Esophagus mucosa (tissue), 1 donor: ENCODE data around the gene GPRC5C. TPM values are rescaled to one million over a fixed set of nuclear protein-coding genes. Genes with fewer than 3 reads are reported as not detected.
"Not testable (repeated sequence)": the region's sequence is repeated elsewhere in the genome, so short reads cannot be mapped to it uniquely, and the experiment has no call there.

Experiments
- ATAC-seq: fragments of 200-7000 bp; cut with Tn5 transposase; one replicate; pipeline ENCODE4 v1.9.1; 2020
- total RNA-seq: library from RNA; stranded (reverse); gene quantifications from one replicate; pipeline ENCODE4 v1.2.4, GENCODE V29; 2023
- donor health status: DM: yes; HTN: yes; CAD: no.

Gene GPRC5C, protein sequence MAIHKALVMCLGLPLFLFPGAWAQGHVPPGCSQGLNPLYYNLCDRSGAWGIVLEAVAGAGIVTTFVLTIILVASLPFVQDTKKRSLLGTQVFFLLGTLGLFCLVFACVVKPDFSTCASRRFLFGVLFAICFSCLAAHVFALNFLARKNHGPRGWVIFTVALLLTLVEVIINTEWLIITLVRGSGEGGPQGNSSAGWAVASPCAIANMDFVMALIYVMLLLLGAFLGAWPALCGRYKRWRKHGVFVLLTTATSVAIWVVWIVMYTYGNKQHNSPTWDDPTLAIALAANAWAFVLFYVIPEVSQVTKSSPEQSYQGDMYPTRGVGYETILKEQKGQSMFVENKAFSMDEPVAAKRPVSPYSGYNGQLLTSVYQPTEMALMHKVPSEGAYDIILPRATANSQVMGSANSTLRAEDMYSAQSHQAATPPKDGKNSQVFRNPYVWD
- 13.0 TPM for total RNA-seq

DNA sequence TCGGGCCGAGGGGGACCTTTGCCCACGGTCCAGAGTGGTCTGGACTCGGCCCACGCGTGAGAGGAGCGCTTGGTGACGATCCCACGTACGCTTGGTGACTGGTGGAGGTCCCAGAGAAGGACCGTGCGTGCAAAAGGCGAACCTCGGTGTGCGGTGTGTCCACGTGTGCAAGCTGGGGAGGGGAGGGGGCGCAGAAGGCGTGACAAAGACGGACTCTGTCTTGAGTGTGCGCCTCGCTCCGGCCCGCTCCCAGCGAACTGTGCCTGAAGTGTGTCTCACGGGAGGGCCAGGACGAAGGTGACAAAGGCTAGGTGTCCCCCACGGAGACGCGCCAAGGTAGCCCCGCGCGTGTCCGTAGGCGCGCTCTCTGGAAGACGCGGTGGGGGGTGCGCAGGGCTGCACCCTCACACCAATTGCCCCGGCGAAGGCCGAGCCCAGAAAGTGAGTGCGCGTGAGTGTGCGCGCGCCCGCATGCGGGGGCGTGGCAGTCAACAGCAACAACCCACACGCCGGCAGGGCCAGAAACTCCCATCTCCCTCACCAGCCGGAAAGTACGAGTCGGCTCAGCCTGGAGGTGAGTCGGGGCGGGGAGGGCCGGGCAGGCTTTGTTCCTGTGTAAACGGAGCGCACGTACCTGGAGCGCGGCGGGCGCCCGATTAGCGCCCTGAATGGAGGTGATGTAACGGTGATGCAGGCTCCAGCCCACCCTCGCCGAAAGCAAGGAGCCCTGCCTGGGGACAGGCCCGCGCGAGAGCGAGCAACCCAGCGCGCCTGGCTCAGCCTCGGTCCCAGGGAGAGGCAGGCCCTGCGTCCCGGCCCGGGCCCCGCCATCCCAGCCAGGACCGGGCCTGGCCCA is at the start of gene GPRC5C:
Gene GPRC5C (plus strand): TSS at position 521 of the 856 bp plus-strand sequence. CDS start 7,689 bp downstream, outside the sequence.
- peak; percentile 79 for ATAC-seq

DNA sequence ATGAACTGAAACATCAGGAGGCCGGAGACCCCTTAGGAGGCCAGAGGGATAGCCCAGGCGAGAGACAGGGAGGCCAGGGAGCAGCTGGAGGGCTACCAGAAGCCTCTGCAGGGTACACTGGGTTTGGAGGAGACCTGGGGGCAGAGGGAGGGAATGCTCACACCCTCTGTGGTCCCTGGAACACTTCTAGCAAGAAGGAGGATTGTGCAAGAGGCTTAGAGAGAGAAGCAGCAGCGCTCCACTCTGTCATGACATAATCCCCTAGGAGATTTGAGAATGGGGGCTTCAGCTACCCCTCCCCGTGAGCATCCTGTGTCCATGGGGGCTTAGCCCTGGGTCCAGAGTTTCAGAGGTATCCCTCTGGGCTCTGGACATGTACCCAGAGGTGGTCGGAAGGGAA is 48.7 kb upstream of the GPRC5C start:
- no peak for ATAC-seq

DNA sequence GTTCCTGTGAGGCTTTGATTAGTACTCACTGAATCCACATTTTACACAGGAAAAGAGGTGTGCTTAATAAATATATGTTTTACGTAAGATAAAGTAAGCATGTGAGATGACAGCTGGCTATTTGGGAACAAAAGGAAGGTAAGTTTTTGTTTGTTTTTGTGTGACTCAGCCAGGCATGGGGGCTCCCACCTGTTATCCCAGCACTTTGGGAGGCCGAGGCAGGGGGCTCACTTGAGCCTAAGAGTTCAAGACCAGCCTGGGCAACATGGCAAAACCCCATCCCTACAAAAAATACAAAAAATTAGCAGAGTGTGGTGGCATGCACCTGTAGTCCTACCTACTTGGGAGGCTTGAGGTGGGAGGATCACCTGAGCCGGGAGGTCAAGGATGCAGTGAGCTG is 46.7 kb upstream of the GPRC5C start:
- no peak for ATAC-seq

DNA sequence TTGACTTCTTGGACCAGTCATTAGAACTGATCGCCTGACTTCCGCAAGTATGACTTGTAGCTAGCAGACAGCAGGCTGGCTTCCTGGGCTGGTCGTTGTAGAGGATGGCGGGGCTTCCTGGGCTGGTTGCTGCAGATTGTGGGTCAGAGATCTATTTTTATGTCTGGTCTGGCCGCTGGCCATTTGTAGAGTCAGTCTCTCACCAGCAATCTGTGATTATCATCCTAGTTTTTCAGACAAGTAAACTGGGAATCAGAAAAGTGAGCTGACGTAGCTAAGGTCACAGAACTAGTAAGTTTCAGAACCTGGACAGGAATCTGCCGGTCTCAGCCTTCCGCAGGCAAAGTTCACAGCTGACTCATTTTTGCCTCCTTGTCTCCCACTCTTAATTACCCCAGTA is 45.5 kb upstream of the GPRC5C start:
- ATAC-seq, result no peak

DNA sequence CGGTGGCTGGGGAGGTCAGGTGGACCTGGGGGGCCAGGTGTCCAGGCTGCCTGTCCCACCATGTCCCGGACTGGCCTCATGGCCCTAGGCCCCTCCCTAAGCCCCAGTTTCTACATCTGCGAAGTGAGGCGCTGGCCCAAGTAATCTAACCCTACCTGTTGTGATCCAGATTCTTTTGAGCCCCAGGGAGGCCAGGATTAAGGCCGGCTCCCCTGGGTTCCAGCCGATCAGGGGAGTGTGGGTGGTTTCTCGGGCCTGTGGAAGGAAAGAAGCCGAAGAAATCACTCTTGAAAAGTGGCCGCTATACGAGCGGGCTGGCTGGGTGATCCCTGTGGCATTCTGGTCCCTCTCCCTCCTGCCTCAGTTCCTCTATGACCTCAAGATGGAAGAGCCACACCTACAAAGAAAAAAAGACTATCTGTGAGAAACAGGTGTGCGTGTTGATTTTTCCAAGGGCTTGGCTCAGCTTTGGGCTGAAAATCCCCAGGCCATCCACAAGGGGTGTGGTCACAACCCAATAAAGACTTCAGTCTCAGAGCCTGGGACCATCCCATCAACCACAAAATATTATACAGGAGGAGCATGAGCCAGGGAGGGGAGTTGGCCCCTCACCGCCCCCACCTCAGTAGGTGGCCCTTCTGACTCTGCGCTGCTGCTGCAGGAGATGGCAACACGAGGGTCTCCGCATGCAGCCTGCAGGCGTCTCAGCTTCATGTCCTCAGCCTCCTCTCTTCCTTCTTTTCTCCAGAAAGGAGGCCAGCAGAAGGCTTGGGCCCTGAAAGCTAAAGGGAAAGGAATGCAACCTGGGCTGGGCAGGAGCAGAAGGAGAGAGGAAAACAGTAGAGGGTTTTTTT is 44.3 kb upstream of the GPRC5C start:
- ATAC-seq, result no peak

DNA sequence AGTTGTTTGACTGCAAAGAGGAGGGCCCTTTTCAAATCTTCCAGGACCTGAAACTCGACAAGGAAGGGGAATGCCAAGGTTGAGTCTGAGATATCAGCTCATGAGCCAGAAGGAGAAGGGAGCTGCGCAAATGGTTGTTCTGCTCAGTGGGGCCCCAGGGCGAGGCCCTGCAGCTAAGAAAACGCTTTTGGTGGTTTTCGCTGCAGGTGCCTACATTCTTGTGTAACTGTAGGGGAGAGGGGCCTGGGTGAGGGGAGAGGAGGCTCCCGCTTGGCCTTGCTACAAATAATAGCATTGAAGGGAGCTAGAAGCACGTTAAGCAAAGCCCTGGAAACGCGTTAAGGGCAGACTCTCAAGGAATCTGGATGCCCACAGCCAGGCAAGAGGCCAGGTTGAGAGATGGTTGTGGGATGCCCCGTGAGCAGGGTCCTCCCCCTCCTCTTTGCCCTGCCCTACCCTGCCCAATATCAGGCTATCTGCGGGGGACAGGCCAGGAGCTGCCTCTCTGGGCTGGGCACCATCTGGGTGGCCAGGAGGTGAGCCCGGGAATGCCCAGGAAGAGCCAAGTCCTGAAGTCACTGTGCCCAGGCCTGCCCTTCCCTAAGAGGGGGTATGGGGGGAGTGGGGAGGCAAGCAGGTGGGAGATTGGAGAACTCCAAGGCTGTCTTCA is 42.7 kb upstream of the GPRC5C start:
- no peak for ATAC-seq

DNA sequence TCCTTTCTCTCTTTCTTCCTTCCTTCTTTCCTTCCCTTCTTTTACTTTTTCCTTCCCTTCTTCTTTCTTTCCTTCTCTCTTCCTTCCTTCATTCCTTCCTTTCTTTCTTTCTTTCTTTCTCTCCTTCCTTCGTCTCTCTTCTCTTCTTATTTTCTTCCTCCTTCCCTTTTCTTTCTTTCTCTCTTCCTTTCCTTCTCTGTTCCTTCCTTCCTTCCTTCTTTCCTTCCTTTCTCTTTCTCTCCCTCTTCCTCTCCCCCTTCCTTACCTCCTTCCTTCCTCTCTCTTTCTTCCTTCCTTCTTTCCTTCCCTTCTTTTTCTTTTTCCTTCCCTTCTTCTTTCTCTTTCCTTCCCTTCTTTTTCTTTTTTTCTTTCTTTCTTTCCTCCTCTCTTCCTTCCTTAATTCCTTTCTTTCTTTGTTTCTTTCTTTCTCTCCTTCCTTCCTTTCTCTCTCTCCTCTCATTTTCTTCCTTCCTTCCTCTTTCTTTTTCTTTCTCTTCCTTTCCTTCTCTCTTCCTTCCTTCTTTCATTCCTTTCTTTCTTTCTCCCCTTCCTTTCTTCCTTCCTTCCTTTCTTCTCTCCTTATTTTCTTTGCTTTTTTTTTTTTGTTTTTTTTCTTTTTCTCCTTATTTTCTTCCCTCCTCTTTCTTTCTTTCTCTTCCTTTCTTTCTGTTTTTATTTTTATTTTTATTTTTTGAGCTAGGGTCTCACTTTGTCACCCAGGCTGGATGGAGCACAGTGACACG is 41.8 kb upstream of the GPRC5C start:
- ATAC-seq, result no peak

DNA sequence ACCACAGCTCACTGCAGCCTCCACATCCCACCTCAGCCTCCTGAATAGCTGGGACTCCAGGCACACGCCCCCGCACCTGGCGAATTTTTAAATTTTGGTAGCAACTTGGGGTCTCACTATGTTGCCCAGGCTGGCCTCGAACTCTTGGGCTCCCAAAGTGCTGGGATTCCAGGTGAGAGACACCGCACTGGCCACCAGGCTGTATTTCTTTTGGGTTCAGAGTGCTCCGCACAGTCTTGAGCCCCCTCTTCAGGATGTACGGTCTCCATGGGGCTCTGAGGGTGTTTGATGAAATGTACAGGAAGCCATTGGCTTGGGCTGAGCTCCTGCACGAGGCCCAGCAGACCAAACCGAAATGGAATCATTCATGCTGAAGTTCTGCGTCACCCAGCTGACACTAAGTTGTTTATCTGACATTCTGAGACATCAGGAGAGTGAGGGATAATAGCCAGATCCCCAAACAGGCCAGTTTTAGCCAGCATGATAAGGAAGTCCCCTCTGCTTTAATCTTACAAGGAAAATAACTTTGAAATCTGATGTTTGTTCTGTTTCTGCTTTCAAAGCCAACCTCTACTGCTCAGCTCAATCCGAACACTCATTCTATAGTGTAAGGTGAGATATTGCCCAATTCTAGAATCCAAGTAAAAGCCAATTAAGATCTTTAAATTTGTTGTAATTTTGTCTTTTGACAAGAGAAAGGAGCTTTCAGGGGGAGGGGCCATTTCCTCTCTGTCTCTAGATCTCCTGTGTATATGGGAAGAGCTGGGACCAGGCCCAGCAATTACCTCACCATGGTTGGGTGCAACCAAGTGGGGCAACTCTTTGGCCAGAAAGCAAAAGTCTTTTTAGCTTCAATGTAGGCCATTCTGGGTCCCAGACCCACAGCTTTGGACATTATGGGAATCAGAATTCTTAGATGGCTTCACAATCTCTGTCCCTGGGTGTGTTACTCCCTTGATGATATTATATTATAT is 40.9 kb upstream of the GPRC5C start:
- ATAC-seq, result no peak

DNA sequence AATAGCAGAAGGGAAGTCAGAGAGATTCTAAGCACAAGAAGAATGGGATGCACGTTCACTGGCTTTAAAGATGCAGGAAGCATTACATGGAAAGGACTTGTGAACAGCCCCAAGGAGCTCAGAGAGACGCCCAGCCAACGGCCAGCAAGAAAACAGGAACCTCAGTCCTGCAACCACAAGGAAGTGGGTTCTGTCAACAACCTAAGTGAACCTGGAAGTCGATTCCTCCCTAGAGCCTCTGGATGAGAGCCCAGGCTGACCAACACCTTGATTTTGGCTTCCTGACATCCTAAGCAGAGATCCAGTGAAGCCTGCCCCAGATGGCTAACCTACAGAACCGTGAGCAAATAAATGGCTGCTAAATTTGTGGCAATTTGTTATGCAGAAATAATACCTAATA is 40.1 kb upstream of the GPRC5C start:
- ATAC-seq, result no peak

DNA sequence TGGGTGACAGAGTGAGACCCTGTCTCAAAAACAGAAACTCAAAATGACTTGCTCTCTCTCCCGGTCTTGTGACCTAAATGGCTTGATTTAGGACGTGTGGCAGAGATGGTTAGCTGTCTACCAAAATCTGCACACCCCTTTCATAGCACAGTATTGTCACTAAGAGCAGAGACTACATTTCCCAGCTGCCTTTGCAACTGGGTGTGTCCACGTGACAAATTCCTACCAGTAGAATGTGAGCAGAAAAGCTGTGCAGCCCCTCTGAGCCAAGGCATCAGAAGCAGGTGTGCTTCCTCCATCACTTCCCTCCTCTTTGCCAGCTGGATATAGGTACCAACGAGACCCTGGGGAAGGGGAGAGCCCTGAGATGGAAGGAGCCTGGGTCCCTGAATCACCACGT is 39.0 kb upstream of the GPRC5C start:
- ATAC-seq, result no peak

DNA sequence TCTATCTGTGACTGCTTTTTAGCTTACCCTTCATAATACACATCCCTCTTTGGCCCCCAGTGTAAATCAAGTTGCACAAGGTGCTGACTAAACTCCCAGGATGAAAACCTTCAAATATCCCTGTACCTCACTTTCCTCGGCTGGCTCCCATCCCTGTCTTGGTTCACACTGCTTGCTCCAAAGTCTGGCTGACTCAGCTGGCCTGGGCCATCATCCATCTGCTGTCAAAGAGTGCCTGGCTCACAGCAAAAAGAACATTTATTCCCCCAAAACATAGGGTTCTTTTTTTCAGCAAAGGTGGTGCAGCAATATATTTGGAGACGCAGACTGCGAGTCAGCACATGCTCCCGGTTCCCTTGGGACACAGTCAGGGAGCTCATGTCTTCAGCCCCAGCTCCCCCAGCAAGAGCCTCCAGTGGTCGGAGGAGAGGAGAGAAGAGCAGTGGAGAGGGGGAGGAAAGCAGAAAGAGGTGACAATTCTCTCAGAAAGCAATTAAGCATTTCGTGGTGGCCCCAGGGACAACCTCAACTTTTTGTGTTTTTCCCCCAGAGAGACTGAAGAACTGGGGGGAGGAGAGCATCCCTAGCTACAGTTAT is 38.4 kb upstream of the GPRC5C start:
- no peak for ATAC-seq

DNA sequence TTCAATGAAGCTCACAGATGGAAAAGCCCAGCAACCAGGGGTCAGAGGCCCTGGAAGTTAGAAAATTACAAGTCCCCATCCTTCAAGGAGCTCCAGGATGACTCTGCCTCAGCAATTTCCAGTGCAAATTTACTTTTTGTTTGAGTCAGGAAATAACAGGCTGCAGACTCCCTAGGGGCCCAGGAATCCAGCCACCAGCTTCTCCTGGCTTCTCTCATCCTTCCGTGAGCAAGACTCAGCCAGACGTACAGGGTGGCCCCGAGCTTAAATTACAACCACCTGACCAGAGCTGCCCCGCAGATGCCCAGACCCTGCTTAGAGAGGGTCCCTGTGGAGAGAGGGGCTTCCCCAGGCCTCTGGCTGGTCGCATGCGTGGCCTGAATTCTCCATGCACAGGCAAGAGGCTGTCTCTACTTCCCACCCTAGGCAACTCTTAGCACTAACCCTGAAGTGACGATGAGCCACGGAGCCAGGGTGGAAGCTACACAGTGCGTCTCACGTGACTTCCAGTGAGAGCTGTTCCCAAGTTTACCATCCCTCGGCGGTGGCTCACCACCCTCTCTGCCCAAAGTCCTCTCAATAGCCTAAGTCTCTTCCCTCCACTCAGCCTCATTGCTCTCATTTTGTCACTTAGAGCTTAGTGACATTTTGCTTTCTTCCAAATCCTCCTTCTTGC is 37.5 kb upstream of the GPRC5C start:
- no peak for ATAC-seq

DNA sequence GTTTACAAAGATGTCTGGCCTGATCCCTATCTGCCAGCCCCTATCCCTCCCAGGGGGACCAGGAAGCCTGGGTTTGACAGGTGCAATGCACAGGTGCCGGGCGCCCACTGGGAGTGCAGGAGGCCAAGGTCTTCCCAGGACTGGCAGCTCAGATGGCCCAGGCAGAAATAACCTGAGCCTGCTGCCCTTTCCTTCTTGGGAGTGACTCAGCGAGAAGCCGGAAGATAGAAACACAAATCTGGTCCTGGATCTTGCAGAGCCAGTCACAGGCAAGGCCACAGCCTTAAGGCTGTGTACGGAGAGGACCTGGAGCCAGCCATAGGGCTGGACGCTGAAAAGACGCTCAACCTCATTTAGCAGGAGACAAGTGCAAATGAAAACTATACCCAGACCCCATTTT is 36.9 kb upstream of the GPRC5C start:
- ATAC-seq, result peak; percentile 71

DNA sequence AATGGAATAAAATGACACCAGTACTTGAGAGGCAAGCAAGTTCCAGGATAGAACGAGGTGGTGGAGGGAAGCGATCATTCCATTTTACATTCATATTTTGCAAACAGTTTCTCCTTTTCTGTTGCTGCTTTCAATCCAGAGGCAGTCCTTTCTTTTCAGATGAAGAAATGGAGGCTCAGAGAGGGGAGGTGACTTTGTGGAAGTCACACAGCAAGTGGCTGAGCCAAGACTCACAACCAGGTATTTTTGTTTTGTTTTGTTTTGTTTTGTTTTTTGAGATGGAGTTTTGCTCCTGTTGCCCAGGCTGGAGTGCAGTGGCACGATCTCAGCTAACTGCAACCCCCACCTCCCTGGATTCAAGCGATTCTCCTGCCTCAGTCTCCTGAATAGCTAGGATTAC is 35.3 kb upstream of the GPRC5C start:
- ATAC-seq, result no peak

DNA sequence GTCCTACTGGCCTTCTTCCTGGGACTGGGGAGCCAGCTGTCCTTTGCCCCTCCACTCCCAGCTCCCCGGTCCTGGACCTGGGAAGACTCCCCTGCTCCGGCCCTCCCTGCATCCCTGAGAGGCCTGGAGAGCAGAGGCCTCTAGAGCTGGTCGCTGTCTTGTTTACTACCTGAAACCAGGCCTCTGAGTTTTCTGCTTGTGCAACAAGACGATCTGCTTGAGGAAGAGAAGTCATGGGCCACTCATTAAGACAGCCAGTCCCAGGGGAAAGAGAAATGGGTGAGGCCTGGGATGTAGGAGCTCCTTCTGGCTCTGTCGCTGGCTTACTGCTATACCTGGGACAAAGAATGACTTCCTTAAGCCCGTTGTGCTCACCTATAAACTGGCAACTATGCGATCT is 29.8 kb upstream of the GPRC5C start:
- ATAC-seq, result no peak

DNA sequence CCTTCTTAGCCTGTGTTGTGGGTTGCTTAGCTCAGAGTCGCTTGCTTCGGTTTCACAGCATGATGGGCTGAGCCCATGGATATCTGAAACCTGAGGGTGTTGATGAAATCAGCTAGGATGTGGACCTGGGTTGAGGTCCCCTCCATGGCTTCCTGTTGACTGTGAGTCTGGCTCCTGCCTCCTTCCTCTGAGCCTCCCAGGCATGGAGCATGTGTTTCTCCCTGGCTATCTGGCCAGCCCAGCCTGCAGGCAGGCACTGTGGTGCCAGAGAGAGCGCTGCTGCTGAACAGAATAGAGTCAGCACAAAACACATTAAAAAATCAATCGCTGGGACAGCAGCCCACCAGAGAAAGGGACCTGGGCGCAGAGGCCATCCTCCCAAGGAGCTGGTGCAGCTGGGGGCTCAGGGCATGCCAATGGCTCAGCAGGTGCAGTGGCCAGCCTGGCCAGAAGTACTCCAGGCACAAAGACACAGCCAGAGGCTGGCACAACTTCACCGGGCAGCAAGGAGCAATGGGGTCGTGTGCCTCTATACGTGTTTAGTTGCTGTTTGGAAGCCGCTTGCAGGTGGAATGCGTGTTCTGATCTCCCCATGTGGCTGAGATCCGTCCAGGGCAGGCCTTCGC is 28.3 kb upstream of the GPRC5C start:
- ATAC-seq, result no peak

DNA sequence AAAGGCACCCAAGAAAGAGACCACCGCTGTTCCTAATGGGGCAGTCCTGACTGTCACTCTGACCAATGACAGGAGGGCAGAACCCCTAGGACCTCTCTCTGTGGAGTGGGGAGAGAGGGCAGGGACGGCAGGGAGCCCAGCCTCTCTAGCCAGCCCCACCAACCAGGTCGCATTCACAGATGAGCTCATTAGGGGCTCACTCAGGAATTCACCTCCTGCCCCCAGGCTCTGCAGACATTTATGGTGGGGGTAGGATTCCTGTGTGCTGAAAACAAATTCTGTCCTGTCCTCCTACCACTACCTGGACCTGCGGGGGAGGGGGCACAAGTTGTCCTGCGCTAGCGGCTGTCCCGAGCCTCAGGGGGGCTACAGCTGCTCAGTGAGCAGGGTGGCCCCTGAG is 27.7 kb upstream of the GPRC5C start:
- no peak for ATAC-seq

DNA sequence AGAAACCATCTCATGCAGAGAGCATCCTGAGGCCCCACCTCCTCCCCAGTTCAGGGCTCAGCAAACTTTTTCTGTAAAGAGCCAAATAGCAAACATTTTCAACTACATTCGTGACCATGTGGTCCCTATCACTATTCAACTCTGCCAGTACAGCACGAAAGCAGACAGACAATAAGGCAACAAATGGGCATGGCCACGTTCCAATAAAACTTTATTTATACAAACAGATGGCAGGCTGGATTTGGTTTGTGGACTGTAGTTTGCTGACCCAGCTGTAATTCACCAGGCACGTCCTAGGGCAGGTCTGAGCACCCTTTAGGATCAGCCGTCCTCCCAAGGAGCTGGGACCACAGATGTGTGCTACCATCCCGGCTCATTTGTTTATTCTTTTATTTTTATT is 27.1 kb upstream of the GPRC5C start:
- no peak for ATAC-seq

DNA sequence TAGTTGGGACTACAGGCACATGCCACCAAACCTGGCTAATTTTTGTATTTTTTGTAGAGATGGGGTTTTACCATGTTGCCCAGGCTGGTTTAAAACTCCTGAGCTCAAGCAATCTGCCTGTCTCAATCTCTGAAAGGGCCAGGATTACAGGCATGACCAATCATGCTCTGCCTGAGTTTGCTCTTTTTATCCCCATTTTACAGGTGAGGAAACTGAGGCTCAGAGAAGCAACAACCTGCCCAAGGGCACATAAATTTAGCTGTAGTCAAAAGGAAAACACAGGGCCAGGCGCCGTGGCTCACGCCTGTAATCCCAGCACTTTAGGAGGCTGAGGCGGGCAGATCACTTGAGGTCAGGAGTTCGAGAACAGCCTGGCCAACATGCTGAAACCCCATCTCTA is 26.6 kb upstream of the GPRC5C start:
- not testable (repeated sequence) for ATAC-seq
